Measurements from ENCODE around the gene PLXNB2.
"Not testable (repeated sequence)": the region's sequence is repeated elsewhere in the genome, so short reads cannot be mapped to it uniquely, and the experiment has no call there.

Gene PLXNB2

GRCh38 chr22:50326956-50327710, 19.7 kb upstream of the PLXNB2 start, which contains the start of gene DENND6B:
Gene DENND6B (minus strand): TSS chr22:50327012. CDS start chr22:50326988, 24 bp downstream.
- DNase-seq = peak; percentile 90 to 97 (median 95)

DNA sequence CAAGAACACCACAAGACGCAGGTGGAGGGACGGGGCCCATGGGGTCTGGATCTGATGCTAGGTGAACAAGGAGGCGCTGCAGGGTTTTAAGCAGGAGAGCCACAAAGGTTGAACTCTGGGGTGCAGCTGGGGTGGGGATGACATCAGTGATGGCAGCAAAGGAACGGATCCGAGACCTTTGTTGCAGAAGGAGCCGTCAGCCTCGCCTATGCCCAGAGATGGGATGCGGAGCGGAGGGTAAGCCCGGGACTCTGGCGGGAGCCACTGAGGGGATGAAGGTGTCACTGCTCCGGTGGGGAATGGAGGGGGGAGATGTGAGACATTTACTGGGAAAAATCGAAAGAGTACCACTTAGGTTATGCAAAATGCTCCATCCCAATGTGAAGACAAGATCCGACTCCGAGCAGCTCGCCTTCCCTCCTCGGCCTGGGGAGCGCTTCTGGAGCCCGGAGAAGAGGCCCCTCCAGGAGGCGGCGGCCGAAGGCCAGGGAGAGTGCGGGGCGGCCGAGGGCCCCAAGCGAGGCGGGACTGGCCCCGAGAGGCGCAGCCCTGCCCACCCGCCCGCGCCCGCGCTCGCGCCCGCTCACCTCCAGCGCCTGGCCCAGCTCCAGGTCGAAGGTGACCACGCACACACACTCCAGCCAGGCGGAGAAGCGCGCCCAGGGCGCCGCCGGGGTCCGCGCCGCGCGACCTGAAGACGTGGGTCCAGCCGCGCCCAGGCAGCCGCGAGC, 18.9 kb upstream of the PLXNB2 start:
- no peak for DNase-seq

GRCh38 chr22:50325444-50326224, 18.2 kb upstream of the PLXNB2 start:
- no peak for DNase-seq

DNA sequence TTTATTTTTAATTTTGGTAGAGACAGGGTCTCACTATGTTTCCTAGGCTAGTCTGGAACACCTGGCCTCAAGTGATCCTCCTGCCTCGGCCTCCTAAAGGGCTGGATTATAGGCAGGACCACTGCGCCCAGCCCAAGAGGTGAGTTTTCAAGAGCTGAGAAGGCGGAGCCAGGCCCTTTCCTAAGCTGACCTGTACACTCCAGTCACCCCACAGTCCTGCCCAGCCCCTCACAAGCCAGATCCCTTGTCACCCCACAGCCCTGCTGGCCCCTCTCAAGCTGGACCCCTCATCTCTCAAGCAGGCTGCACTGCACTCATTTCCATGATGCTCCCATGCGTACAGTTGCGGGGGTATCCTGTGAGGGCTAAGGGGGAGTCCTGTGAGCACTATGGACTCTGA, 16.5 kb upstream of the PLXNB2 start:
- DNase-seq = no peak

DNA sequence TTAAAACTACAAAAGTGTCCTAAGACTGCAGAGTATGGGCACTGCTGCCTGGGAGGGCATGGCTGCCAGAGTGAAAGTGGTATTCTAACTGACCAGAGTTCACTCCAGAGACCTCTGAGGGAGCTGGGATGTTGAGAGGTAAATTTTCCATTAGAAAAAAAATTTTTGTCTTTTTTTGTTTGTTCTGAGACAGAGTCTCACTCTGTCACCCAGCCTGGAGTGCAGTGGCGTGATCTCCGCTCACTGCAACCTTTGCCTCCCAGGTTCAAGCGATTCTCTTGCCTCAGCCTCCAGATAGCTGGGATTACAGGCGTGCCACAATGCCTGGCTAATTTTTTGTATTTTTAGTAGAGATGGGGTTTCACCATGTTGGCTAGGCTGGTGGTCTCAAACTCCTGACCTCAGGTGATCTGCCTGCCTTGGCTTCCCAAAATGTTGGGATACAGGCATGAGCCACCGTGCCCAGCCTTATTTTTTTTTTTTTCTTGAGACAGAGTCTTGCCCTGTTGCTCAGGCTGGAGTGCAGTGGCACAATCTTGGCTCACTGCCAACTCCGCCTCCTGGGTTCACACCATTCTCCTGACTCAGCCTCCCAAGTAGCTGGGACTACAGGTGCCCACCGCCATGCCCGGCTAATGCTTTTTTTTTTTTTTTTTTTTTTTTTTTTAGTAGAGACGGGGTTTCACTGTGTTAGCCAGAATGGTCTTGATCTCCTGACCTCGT, 15.1 kb upstream of the PLXNB2 start:
- DNase-seq = not testable (repeated sequence)

GRCh38 chr22:50320671-50321325, 13.4 kb upstream of the PLXNB2 start:
- DNase-seq = peak in 1 of 3 donors; percentile 10

- peak in 1 of 3 donors; percentile 3 for DNase-seq
Measured at GRCh38 chr22:50320116-50320515, 12.7 kb upstream of the PLXNB2 start.

DNA sequence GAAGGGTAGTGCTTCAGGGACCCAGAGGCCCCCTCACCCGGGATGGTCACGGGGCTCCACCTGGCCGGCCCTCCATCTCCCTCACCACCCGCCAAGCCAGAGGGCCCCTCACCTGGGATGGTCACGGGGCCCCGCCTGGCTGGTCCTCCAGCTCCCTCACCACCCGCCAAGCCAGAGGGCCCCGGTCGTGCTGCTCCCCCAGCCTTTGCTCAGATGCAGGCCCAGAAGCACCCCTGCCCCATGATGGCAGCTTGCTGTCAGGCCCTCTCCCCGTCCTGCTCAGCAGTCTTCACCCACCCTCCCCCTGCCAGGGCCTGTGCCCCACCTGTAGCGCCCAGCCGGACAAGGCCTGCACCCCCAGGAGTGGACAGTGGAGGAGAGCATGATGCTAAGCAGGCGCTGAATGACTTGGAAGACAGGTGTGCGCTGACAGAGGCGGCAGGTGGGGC, 12.1 kb upstream of the PLXNB2 start:
- no peak for DNase-seq

DNA sequence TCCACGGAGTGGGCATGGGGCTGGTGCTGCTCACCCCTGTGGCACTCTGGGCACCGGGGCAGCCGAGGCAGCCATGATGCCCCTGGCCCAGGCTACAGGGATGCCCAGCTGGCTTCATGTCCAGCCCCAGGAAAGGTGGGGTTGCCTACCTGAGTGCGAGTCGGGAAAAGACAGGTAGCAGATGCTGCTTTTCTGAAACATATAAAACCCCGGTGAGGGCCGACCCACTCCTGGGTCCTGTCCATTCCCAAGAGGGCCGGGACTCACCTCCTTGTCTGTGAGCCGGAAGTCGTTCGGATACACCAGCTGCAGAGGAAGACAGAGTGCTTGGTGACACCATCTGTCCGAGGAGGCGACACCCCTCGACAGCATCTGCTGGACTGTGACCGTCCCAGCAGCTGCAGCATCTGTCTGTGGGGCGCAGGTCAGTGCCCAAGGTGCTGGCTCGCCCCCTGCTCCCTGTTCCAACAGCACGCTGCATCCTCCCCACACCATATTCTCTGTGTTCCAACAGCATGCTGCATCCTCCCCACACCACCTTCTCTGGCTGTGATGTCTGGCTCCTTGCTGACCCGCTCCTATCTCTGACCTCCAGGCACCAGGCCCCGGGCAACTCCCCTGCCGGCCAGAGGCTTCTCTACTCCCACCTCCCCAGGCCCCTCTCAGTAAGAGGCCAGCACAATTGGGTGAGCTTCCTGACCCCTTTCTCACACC, 11.4 kb upstream of the PLXNB2 start:
- DNase-seq = no peak

DNA sequence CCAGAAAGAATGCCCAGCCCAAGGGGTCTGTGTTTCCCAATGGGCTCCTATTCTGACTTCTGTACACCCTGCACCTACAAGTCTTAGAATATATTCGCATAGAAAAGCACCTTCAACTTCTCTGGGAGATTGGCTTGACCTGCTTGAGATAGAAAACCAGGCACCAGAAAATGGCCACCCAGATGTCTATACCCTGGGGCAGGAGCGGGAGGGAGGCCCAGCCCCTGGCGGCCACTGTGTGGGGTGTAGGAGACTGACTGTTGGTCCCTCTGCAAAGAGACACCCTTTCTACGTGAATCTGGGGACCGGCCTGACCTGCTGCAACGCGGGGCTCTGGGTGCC, 10.9 kb upstream of the PLXNB2 start:
- DNase-seq = no peak

- no peak for DNase-seq
Measured at GRCh38 chr22:50317674-50318073, 10.2 kb upstream of the PLXNB2 start.

DNA sequence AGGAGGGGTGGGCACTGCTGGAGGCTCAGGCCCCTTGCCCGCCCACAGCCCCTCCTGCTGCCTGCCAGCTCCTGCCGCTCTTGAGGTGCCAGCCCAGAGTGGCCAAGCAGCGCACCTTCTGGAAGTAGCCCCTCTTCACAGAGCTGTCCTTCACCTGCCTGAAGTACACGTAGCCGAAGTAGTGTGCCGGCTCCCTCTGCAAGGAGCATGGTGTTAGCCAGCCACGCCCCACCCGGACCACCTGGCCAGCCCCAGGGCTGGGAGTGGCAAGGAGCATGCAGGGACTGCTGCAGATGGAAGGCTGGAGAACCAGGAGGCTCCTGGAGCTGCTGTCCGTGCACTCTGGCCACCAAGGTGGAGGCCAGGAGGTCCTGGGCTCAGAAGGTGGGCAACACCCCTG, 9.7 kb upstream of the PLXNB2 start:
- DNase-seq = no peak

DNA sequence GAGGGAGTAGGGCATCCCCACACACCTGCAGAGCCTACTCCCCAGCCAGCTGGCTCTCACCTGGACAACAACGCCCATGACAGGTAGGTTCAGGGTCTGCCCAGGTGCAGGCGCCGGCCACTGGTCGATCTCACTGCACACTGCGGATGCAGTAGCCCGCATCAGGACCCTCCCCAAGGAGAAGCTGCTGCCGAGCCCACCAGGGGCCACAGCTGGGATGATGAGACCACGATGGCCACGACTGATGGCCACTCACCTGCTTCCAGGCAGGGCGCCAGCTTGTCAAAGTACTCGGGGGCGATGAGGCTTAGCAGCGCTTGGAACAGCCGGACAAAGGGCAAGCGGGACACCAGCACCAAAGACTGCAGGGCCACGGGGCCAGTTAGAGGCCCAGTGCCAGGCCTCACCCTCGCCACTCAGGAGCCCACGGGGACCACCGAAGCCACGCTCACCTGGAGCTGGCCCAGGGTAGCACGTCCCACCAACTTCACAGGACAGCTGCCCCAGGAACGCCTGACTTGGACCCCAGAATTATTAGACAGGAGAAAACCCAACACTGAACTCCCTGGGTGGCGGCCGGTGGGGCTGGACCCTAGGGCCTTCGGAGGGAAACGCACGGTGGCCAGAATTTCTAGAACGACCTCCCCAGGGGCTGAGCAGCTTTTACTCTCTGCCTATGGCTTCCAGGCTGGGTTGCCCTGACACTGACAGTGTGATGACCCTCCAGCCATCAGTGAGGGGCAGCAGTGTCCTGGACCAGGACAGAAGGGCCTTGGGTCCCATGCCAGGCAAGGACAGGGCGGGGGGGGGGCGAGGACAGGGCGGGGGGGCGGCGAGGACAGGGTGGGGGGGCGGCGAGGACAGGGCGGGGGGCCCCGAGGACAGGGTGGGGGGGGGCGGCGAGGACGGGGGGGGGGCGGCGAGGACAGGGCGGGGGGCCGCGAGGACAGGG, 8.9 kb upstream of the PLXNB2 start:
- no peak for DNase-seq

DNA sequence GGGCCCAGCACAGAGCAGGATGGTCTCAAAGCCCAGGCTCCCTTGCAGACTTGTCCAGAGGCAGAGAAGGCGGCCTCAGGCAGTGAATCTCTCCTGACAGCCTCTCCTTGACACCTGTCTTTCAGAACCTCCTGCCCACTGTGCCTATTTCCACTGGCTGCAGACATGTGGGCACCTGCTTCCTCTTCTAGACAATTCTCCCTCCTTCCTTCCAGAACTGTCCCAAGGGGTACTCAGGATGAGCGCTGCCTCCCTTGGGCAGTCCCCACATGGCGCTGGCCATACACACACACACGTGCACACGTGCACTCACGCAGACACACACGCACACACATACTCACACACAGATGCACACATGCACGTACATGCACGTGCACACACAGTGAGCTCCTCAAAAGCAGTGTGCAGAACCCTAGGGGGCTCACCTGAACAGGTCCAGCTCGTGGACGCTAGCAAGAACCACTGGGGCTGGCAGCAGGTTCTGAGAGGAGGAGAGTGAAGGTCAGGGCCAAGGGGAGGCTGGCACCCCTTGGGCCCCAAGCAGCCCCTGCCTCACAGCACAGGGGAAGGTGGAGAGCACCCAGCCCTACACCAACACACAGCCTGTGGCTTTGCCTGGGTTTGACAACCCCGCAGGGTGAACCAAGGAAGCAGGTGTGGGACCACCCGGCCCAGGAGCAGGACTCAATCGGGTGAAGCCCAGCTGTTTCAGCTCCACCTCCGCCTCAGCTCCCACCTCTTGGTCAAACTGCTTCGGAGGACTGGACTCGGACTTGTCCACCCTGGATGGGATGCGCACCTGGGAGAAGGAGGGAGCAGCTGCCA, 8.1 kb upstream of the PLXNB2 start:
- DNase-seq = no peak

GRCh38 chr22:50314455-50315288, 7.2 kb upstream of the PLXNB2 start:
- DNase-seq = peak; percentile 61 to 83 (median 80)

GRCh38 chr22:50314081-50314454, 6.6 kb upstream of the PLXNB2 start:
- DNase-seq = no peak

DNA sequence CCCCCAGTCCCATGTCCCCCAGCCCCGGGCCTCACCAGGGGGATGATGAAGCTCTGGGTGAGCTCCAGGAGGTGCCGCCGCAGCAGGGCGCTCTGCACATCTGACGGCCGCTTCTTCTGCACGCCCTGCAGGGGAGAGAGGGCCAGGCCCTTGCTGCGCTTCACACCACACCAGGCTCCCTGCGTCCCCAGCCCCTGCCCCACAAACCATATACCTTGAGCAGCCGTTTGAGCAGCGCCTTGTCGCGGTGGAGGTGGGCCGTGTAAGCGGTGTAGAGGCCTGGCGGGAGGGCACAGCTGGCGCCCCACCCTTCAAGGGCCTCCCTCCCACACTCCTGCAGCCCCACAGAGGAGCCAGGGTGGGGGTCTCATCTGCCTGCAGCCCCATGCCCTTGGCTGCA, 6.2 kb upstream of the PLXNB2 start:
- DNase-seq = no peak

DNA sequence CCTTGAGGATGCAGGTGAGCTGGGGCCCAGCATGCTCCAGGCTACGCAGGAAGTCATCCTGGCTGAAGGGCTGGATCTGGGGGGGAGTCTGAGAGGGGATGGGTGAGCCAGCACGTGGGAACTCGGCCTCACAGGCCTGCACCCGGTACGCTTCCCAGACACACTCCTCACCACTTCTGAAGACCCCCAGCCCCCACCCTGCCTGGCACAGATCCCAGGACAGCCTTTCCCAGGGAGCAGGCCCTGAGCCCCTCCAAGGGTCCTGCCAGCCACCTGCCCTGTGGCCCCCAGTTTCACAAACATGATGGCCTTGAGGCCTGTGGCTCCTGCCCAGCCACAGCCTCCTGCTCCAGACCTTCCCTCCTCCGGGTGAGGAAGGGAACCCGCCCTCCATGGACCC, 5.6 kb upstream of the PLXNB2 start:
- DNase-seq = no peak

GRCh38 chr22:50312371-50312770, 4.9 kb upstream of the PLXNB2 start:
- DNase-seq = no peak

Data from suppressor macrophage treated with lipopolysaccharide for 1 hour (primary cell).